Fibroblast of mammary gland (primary cell): ENCODE results near the gene ARHGAP4.

Experiments
- DNase-seq: peaks from one replicate; pipeline ENCODE4 v3.0.0-alpha.2; 2010; ENCODE audit warnings: low read depth
- H3K4me3 ChIP-seq: 2 replicates; pipeline ENCODE4 v1.5.1; 2011; ENCODE audit warnings: low read depth, mild to moderate bottlenecking, low read length, moderate library complexity; ENCODE audit not compliant: control insufficient read depth
- CTCF ChIP-seq: conservative IDR thresholded peaks from 2 replicates; pipeline ENCODE4 v1.5.1; 2011; ENCODE audit warnings: low read depth, low read length, inconsistent platforms; ENCODE audit not compliant: control insufficient read depth, insufficient read depth

Gene ARHGAP4

GRCh38 chrX:153925739-153926551 is at the start of gene ARHGAP4:
Gene ARHGAP4 (minus strand): TSS chrX:153926264. CDS start chrX:153926202, 62 bp downstream.
- H3K4me3 ChIP-seq, result no peak within 1 kb of the TSS
- DNase-seq, result no peak
- TF ChIP-seq CTCF, result no peak

- no peak overlapping the region for H3K4me3 ChIP-seq
- no peak for TF ChIP-seq CTCF
- no peak for DNase-seq
Measured at GRCh38 chrX:153974726-153975286, 48.7 kb upstream of the ARHGAP4 start.

- no peak overlapping the region for H3K4me3 ChIP-seq
- no peak for TF ChIP-seq CTCF
- DNase-seq, result no peak
Measured at GRCh38 chrX:153974003-153974725, 48.1 kb upstream of the ARHGAP4 start.

GRCh38 chrX:153973127-153974002 is 47.3 kb upstream of the ARHGAP4 start:
- TF ChIP-seq CTCF, result no peak
- peak; percentile 26 for DNase-seq
- H3K4me3 ChIP-seq, result peak overlapping the region; percentile 64

- peak; percentile 90 for DNase-seq
- TF ChIP-seq CTCF, result no peak
- peak within 1 kb of the TSS; percentile 95 for H3K4me3 ChIP-seq
Measured at GRCh38 chrX:153972368-153973126, 46.5 kb upstream of the ARHGAP4 start, which contains the start of gene TMEM187. Gene TMEM187 (plus strand): TSS chrX:153972754. CDS start chrX:153982063, 9,309 bp downstream.
